HepG2 (cell line): ENCODE data around the gene MBD4. TPM values are rescaled to one million over a fixed set of nuclear protein-coding genes. Genes with fewer than 3 reads are reported as not detected.

Experiments
- HES4 ChIP-seq: sonication (generic); formaldehyde crosslinking; IDR thresholded peaks from 2 replicates; pipeline ENCODE4 v1.9.0; 2021; ENCODE audit warnings: mild to moderate bottlenecking, missing genetic modification reagents, borderline replicate concordance
- NCOA1 ChIP-seq: sonication (generic); formaldehyde crosslinking; IDR thresholded peaks from 2 replicates; pipeline ENCODE4 v1.9.0; 2021; ENCODE audit warnings: missing genetic modification reagents
- NR2F2 ChIP-seq: IDR thresholded peaks from 2 replicates; pipeline ENCODE4 v1.6.1; 2012; ENCODE audit warnings: low read depth, inconsistent platforms, borderline replicate concordance
- SALL1 ChIP-seq: sonication (generic); formaldehyde crosslinking; IDR thresholded peaks from 2 replicates; pipeline ENCODE4 v1.8.0; 2022; ENCODE audit warnings: mild to moderate bottlenecking, missing genetic modification reagents
- polyA plus RNA-seq, 8 experiments: library from polyadenylated mRNA; depleted of rRNA in 3 of 8; stranded (reverse) in 7 of 8; unstranded in 1 of 8; fragments of >200 nt; fragmentation: Illumina TruSeq in 4 of 8; extraction: Trizol in 4 of 8; gene quantifications; 2 replicates each; pipeline versions ENCODE4 v1.2.1 to v1.2.3, GENCODE V29; 2011 to 2016; ENCODE audit warnings: low read depth in 4 of 8, missing spikeins in 1 of 8, mixed read lengths in 1 of 8; ENCODE audit not compliant: insufficient read depth in 1 of 8
- total RNA-seq, 5 experiments: library from RNA; depleted of rRNA; stranded (reverse); fragments of >200 nt; fragmentation: Illumina TruSeq; extraction: Trizol; gene quantifications; 2 replicates each; pipeline ENCODE4 v1.2.3, GENCODE V29; 2016; ENCODE audit warnings: low read depth in 1 of 5
- TF ChIP-seq, protein P1 (sequence below): sonication (generic); formaldehyde crosslinking; conservative IDR thresholded peaks from 2 replicates; pipeline ENCODE4 v1.4.0; 2020; ENCODE audit warnings: mild to moderate bottlenecking, missing genetic modification reagents, moderate library complexity
- TF ChIP-seq, protein P2 (sequence below): sonication (generic); formaldehyde crosslinking; conservative IDR thresholded peaks from 2 replicates; pipeline ENCODE4 v1.8.1; 2023; ENCODE audit warnings: missing genetic modification reagents
- TF ChIP-seq, protein P3 (sequence below): IDR thresholded peaks from 2 replicates; pipeline ENCODE4 v1.6.1; 2016; ENCODE audit warnings: mild to moderate bottlenecking
- TF ChIP-seq, protein P4 (sequence below): IDR thresholded peaks from 2 replicates; pipeline ENCODE4 v1.4.0; 2020; ENCODE audit warnings: mild to moderate bottlenecking, missing genetic modification reagents
- TF ChIP-seq, protein P5 (sequence below): sonication (generic); formaldehyde crosslinking; IDR thresholded peaks from 2 replicates; pipeline ENCODE4 v1.5.0; 2020; ENCODE audit warnings: mild to moderate bottlenecking, missing genetic modification reagents

The MBD4 gene
- total and polyA plus RNA-seq, 2 of the 13 experiments (the other 11 are each of a cell fraction or from before 2014, with no cell fraction given): 14.9 to 25.3 TPM

DNA sequence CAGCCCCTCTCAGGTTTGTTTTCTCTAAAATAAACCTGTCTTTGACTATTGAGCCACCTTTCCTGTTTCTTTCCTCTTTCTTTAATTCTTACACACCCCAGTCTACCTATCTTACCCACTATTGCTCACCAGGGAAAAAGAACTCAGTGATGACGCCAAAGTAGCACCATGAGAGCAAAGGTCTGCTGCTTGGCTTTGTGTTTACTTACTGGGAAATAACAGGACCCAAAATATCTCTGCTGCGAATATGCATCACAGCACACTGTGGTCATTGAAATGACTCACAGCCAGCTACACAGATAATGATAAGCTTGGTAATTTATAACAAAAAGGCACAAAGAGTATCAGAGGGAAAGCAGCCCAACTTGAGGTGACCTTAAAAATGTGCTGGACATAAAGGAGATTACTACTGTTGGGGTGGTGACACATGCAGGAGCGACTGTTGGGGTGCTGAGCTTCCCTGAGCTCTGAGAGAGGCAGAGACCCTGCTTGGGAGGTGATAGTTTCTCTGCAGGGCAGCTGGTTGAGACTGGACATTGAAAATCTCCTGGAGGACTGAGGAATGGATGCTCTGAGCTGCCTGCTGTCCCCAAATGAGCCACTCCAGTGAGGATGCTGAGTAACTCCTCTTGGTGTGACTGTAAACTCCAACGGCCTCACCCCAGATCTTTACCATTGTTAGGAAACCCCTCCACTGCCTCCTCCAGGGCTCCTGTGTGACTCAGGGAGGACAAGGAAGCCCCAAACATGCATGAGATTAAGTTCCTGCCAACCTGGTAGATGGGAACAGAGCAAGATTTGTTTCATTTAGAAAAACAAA, 25.9 kb downstream of the MBD4 start (continued):
- TF ChIP-seq, protein P1, sequence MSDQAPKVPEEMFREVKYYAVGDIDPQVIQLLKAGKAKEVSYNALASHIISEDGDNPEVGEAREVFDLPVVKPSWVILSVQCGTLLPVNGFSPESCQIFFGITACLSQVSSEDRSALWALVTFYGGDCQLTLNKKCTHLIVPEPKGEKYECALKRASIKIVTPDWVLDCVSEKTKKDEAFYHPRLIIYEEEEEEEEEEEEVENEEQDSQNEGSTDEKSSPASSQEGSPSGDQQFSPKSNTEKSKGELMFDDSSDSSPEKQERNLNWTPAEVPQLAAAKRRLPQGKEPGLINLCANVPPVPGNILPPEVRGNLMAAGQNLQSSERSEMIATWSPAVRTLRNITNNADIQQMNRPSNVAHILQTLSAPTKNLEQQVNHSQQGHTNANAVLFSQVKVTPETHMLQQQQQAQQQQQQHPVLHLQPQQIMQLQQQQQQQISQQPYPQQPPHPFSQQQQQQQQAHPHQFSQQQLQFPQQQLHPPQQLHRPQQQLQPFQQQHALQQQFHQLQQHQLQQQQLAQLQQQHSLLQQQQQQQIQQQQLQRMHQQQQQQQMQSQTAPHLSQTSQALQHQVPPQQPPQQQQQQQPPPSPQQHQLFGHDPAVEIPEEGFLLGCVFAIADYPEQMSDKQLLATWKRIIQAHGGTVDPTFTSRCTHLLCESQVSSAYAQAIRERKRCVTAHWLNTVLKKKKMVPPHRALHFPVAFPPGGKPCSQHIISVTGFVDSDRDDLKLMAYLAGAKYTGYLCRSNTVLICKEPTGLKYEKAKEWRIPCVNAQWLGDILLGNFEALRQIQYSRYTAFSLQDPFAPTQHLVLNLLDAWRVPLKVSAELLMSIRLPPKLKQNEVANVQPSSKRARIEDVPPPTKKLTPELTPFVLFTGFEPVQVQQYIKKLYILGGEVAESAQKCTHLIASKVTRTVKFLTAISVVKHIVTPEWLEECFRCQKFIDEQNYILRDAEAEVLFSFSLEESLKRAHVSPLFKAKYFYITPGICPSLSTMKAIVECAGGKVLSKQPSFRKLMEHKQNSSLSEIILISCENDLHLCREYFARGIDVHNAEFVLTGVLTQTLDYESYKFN: peak; percentile 88
- TF ChIP-seq NR2F2: no peak
- TF ChIP-seq HES4: no peak
- TF ChIP-seq NCOA1 (CRISPR knock-in tag): no peak
- TF ChIP-seq, protein P2, sequence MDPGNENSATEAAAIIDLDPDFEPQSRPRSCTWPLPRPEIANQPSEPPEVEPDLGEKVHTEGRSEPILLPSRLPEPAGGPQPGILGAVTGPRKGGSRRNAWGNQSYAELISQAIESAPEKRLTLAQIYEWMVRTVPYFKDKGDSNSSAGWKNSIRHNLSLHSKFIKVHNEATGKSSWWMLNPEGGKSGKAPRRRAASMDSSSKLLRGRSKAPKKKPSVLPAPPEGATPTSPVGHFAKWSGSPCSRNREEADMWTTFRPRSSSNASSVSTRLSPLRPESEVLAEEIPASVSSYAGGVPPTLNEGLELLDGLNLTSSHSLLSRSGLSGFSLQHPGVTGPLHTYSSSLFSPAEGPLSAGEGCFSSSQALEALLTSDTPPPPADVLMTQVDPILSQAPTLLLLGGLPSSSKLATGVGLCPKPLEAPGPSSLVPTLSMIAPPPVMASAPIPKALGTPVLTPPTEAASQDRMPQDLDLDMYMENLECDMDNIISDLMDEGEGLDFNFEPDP (CRISPR knock-in tag): no peak
- TF ChIP-seq, protein P3, sequence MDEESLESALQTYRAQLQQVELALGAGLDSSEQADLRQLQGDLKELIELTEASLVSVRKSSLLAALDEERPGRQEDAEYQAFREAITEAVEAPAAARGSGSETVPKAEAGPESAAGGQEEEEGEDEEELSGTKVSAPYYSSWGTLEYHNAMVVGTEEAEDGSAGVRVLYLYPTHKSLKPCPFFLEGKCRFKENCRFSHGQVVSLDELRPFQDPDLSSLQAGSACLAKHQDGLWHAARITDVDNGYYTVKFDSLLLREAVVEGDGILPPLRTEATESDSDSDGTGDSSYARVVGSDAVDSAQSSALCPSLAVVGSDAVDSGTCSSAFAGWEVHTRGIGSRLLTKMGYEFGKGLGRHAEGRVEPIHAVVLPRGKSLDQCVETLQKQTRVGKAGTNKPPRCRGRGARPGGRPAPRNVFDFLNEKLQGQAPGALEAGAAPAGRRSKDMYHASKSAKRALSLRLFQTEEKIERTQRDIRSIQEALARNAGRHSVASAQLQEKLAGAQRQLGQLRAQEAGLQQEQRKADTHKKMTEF (CRISPR knock-in tag): peak; percentile 39; the same call in 1 of the 2 replicates
- TF ChIP-seq SALL1 (CRISPR knock-in tag): peak; percentile 41; the same call in 1 of the 2 replicates
- TF ChIP-seq, protein P4, sequence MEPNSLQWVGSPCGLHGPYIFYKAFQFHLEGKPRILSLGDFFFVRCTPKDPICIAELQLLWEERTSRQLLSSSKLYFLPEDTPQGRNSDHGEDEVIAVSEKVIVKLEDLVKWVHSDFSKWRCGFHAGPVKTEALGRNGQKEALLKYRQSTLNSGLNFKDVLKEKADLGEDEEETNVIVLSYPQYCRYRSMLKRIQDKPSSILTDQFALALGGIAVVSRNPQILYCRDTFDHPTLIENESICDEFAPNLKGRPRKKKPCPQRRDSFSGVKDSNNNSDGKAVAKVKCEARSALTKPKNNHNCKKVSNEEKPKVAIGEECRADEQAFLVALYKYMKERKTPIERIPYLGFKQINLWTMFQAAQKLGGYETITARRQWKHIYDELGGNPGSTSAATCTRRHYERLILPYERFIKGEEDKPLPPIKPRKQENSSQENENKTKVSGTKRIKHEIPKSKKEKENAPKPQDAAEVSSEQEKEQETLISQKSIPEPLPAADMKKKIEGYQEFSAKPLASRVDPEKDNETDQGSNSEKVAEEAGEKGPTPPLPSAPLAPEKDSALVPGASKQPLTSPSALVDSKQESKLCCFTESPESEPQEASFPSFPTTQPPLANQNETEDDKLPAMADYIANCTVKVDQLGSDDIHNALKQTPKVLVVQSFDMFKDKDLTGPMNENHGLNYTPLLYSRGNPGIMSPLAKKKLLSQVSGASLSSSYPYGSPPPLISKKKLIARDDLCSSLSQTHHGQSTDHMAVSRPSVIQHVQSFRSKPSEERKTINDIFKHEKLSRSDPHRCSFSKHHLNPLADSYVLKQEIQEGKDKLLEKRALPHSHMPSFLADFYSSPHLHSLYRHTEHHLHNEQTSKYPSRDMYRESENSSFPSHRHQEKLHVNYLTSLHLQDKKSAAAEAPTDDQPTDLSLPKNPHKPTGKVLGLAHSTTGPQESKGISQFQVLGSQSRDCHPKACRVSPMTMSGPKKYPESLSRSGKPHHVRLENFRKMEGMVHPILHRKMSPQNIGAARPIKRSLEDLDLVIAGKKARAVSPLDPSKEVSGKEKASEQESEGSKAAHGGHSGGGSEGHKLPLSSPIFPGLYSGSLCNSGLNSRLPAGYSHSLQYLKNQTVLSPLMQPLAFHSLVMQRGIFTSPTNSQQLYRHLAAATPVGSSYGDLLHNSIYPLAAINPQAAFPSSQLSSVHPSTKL (CRISPR knock-in tag): peak; percentile 82
- TF ChIP-seq, protein P5, sequence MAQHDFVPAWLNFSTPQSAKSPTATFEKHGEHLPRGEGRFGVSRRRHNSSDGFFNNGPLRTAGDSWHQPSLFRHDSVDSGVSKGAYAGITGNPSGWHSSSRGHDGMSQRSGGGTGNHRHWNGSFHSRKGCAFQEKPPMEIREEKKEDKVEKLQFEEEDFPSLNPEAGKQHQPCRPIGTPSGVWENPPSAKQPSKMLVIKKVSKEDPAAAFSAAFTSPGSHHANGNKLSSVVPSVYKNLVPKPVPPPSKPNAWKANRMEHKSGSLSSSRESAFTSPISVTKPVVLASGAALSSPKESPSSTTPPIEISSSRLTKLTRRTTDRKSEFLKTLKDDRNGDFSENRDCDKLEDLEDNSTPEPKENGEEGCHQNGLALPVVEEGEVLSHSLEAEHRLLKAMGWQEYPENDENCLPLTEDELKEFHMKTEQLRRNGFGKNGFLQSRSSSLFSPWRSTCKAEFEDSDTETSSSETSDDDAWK (CRISPR knock-in tag): no peak
